ENCODE data around the gene PCDH12. TPM values are rescaled to one million over a fixed set of nuclear protein-coding genes. Genes with fewer than 3 reads are reported as not detected.

PCDH12 gene
- total and polyA plus RNA-seq, 11 donors, result 2.9 to 23.9 (median 10.8) TPM

DNA sequence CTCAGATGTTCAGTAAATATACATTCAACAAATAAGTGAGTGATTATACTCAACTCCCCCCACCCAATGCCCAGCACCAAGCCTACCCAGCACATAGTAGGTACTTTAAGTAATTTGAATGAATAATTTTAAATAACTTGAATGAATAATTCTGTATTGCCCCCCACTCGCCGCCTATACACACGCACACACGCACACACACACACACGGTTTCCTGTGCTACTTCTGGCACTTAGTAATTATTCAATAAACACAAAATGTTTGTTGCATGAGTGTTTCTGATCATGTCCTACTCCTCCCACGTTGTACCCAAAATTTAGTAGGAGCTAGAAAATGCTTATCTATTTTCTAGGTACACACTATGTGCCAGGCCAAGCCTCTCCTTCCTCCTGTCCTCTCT, 16.2 kb downstream of the PCDH12 start:
- peaks cover 5 to 56% (median 37%) of the 10 kb centered on the region in 9 donors for H3K36me3 ChIP-seq
- TF ChIP-seq CTCF (IDR thresholded peaks at IDR 0.05) (no peak), POLR2A (IDR thresholded peaks at IDR 0.05) (no peak)
- intact Hi-C loops (cut with DNase I), result no loop called here
- H3K4me1 ChIP-seq, result peaks cover 0 to 52% (median 37%) of the 10 kb centered on the region in 12 donors
- H3K4me3 ChIP-seq, result no peak overlapping the region
- H3K27me3 ChIP-seq, result no peaks in the 10 kb centered on the region
- WGBS, 4 donors, result 76 to 82% (median 78%) methylated on average over 6 of the region's 6 CpGs
- no peak for DNase-seq
- ATAC-seq, result no peak
- H3K9me3 ChIP-seq, result no peaks in the 10 kb centered on the region
- H3K27ac ChIP-seq, result peak overlapping the region in 11 of 12 donors; percentile 1 to 81 (median 44)

GRCh38 chr5:141941307-141941706, 16.7 kb downstream of the PCDH12 start:
- H3K9me3 ChIP-seq, result no peaks in the 10 kb centered on the region
- ATAC-seq, result peak in 3 of 4 donors; percentile 39 to 44 (median 40)

GRCh38 chr5:141940695-141941271, 17.2 kb downstream of the PCDH12 start:
- TF ChIP-seq CTCF (IDR thresholded peaks at IDR 0.05) (peak in 3 of 12 donors; percentile 12 to 27 (median 15)), POLR2A (IDR thresholded peaks at IDR 0.05) (no peak)
- ATAC-seq (peak in 3 of 4 donors; percentile 27 to 47 (median 38)), DNase-seq (peak in 1 of 5 donors; percentile 36)
- H3K27ac ChIP-seq, result peak overlapping the region in 10 of 12 donors; percentile 1 to 81 (median 44)
- peaks cover 5 to 66% (median 46%) of the 10 kb centered on the region in 9 donors for H3K36me3 ChIP-seq
- no peaks in the 10 kb centered on the region for H3K27me3 ChIP-seq
- no peaks in the 10 kb centered on the region for H3K9me3 ChIP-seq
- intact Hi-C loops (cut with DNase I), result no loop called here
- WGBS, 4 donors, result 49 to 63% (median 55%) methylated on average over 6 of the region's 6 CpGs
- H3K4me1 ChIP-seq, result peaks cover 0 to 42% (median 29%) of the 10 kb centered on the region in 12 donors
- no peak overlapping the region for H3K4me3 ChIP-seq

More at GRCh38 chr5:141941307-141941706, 16.7 kb downstream of the PCDH12 start:
- Histone ChIP-seq H3K4me3 (no peak overlapping the region), H3K27me3 (no peaks in the 10 kb centered on the region), H3K4me1 (peaks cover 0 to 47% (median 34%) of the 10 kb centered on the region in 12 donors), H3K27ac (peak overlapping the region in 10 of 12 donors; percentile 1 to 81 (median 44)), H3K36me3 (peaks cover 5 to 60% (median 41%) of the 10 kb centered on the region in 9 donors)
- intact Hi-C loops (cut with DNase I), result no loop called here
- WGBS, 4 donors, result 49 to 71% (median 61%) methylated on average over 6 of the region's 6 CpGs
- DNase-seq, result no peak
- peak in 1 of 12 donors; percentile 3 for TF ChIP-seq CTCF (IDR thresholded peaks at IDR 0.05)
- TF ChIP-seq POLR2A (IDR thresholded peaks at IDR 0.05), result no peak

GRCh38 chr5:141935538-141935937, 22.5 kb downstream of the PCDH12 start:
- DNase-seq (no peak), ATAC-seq (no peak)
- Histone ChIP-seq H3K27ac (peak overlapping the region in 1 of 12 donors; percentile 63), H3K9me3 (no peaks in the 10 kb centered on the region), H3K27me3 (no peaks in the 10 kb centered on the region), H3K4me3 (no peak overlapping the region), H3K4me1 (peaks cover 0 to 23% (median 16%) of the 10 kb centered on the region in 12 donors), H3K36me3 (peaks cover 5 to 100% (median 95%) of the 10 kb centered on the region in 9 donors)
- no peak for TF ChIP-seq POLR2A (IDR thresholded peaks at IDR 0.05)
- no peak for TF ChIP-seq CTCF (IDR thresholded peaks at IDR 0.05)
- intact Hi-C loops (cut with DNase I), result no loop called here
- WGBS, 4 donors, result 79 to 86% (median 85%) methylated on average over 4 of the region's 4 CpGs

Data from heart left ventricle (tissue), 16 donors.